ENCODE measurements around the gene CAPN5.

The CAPN5 gene

DNA sequence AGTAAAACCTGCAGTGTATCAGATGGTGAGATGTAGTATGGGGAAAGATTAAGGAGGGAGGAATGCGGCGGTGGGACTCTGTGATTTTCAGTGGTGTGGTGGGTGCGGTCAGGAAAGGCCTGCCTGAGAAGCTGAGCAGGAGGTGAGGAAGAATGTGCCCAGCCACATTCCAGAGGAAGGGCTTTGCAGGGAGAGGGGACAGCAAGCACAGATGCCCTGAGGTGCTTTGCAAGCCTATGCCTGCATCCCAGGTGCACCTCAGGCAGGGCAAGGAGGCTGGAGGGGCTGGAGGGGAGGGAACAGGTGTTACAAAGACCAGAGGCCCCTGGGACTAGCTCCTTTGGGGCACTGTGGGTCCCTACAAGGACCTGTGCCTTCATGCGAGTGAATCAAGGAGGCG, 103.3 kb downstream of the CAPN5 start:
- Mint-ChIP-seq H3K27ac (no peak overlapping the region), H3K9me3 (ENCODE audit: low read depth) (no peaks in the 10 kb centered on the region), H3K4me3 (no peak overlapping the region)

DNA sequence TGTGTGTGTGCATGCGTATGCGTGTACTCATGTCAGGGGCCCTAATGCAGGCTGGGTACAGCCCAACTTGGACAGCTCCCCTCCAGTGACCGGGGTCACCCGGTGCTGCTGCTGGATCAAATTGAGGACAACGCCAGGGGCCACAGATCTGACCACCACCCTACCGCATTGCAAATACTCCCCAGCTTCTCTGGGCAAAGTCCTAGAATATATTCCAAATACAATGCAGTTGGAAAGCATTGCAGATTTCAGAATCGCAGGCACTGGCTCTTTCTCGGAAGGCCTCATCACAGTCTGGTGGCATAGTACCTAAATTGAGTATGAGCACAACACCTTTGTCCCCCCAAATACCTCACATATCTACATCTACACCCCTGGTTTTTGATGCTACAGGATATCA, 104.5 kb downstream of the CAPN5 start:
- Mint-ChIP-seq H3K27ac (no peak overlapping the region), H3K4me1 (ENCODE audit: low read depth) (peaks cover 2% of the 10 kb centered on the region), H3K27me3 (no peaks in the 10 kb centered on the region), H3K36me3 (no peaks in the 10 kb centered on the region), H3K4me3 (no peak overlapping the region), H3K9me3 (ENCODE audit: low read depth) (no peaks in the 10 kb centered on the region)

More for the DNA sequence above, 103.3 kb downstream of the CAPN5 start:
- no peaks in the 10 kb centered on the region for H3K36me3 Mint-ChIP-seq
- H3K4me1 Mint-ChIP-seq (ENCODE audit: low read depth): no peaks in the 10 kb centered on the region
- H3K27me3 Mint-ChIP-seq: no peaks in the 10 kb centered on the region

DNA sequence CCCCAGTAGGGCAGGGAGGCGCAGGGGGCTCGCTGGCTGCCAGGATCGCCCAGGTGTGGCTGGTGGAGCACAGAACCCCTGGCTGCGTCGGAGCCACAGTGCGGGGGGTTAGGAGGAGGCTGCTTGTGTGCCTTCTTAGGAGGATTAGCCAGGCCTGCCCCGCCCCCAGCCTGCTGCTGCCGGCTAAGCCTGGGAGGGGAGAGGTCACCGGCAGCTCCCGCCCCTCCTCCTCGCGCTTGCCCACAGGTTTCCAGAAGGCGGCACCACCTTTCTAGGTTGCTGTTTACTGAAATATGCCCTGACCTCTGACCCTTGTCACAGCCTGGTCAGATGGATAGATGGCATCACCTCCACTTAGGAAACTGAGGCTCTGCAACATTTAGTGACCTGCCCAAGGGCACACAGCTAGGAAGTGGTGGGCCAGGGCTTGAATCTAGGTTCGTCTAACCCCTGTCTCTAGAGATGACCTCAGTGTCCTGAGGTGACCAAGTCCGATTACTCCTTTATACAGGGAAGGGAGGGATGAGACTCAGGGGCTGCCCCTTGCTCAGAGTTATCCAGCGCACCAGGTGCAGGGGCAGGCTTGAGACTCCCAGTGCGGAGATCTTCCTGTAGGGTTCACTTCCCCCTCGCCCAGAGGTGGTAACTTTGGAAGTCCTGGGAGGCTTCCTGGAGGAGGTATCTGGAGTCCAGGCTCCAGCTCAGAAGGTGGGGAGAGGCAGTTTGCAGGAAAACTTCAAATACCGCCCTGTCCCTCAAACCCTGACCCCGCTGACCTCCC, 105.3 kb downstream of the CAPN5 start:
- H3K36me3 Mint-ChIP-seq: no peaks in the 10 kb centered on the region
- no peak overlapping the region for H3K4me3 Mint-ChIP-seq
- H3K9me3 Mint-ChIP-seq (ENCODE audit: low read depth): no peaks in the 10 kb centered on the region
- peaks cover 2% of the 10 kb centered on the region for H3K4me1 Mint-ChIP-seq (ENCODE audit: low read depth)
- no peak overlapping the region for H3K27ac Mint-ChIP-seq
- no peaks in the 10 kb centered on the region for H3K27me3 Mint-ChIP-seq

DNA sequence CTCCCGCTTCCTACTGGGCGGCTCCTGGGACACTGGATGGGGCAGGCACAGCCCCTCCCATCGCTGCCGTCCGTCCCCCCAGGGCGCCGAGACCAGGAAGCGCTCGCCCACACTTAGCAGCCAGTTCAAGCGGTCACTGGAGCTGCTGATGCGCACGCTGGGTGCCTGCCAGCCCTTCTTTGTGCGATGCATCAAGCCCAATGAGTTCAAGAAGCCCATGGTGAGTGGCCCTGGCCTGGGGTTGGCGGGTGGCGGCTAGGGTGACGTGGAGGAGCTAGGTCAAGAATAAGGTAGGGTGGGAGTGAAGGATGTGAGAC, 105.9 kb downstream of the CAPN5 start:
- H3K27me3 Mint-ChIP-seq: no peaks in the 10 kb centered on the region
- H3K9me3 Mint-ChIP-seq (ENCODE audit: low read depth): no peaks in the 10 kb centered on the region
- H3K4me1 Mint-ChIP-seq (ENCODE audit: low read depth): peaks cover 2% of the 10 kb centered on the region
- no peaks in the 10 kb centered on the region for H3K36me3 Mint-ChIP-seq
- H3K27ac Mint-ChIP-seq: no peak overlapping the region
- H3K4me3 Mint-ChIP-seq: no peak overlapping the region

DNA sequence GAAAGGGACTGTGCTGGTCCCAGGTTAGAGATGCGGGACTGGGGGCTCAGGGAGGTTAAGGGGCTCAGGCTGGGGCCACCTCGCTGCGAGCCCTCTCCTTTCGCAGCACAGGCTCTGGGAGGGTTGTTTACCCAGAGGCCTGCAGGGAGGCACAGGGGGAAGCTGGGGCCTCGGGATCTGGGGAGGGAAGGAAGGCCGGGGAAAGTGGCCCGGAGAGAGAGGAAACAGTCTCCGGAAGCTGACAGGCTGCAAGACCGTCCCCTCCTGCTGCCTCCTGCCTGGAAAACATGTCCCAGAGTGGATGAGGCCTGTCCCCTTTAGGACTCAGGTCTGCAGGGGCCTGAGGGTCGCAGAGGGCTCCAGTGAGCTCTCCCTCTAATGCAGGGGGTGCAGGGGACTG, 106.7 kb downstream of the CAPN5 start:
- Mint-ChIP-seq H3K9me3 (ENCODE audit: low read depth) (no peaks in the 10 kb centered on the region), H3K27ac (no peak overlapping the region), H3K4me3 (no peak overlapping the region), H3K36me3 (no peaks in the 10 kb centered on the region), H3K4me1 (ENCODE audit: low read depth) (peaks cover 4% of the 10 kb centered on the region), H3K27me3 (no peaks in the 10 kb centered on the region)

DNA sequence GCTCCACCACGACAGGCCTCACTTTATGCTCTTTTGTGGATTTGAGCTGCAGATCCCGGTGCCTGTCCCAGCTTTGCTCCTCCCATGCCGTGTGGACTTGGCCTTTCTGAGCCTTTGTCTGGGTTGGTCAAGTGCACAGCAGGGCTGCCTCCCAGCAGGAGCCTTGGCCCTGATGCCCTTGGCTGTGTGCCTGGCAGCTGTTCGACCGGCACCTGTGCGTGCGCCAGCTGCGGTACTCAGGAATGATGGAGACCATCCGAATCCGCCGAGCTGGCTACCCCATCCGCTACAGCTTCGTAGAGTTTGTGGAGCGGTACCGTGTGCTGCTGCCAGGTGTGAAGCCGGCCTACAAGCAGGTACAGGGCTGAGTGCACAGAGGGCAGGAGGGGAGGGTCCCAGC, 107.8 kb downstream of the CAPN5 start:
- Mint-ChIP-seq H3K27me3 (no peaks in the 10 kb centered on the region), H3K4me1 (ENCODE audit: low read depth) (peaks cover 4% of the 10 kb centered on the region), H3K4me3 (no peak overlapping the region), H3K27ac (no peak overlapping the region), H3K9me3 (ENCODE audit: low read depth) (no peaks in the 10 kb centered on the region), H3K36me3 (no peaks in the 10 kb centered on the region)

DNA sequence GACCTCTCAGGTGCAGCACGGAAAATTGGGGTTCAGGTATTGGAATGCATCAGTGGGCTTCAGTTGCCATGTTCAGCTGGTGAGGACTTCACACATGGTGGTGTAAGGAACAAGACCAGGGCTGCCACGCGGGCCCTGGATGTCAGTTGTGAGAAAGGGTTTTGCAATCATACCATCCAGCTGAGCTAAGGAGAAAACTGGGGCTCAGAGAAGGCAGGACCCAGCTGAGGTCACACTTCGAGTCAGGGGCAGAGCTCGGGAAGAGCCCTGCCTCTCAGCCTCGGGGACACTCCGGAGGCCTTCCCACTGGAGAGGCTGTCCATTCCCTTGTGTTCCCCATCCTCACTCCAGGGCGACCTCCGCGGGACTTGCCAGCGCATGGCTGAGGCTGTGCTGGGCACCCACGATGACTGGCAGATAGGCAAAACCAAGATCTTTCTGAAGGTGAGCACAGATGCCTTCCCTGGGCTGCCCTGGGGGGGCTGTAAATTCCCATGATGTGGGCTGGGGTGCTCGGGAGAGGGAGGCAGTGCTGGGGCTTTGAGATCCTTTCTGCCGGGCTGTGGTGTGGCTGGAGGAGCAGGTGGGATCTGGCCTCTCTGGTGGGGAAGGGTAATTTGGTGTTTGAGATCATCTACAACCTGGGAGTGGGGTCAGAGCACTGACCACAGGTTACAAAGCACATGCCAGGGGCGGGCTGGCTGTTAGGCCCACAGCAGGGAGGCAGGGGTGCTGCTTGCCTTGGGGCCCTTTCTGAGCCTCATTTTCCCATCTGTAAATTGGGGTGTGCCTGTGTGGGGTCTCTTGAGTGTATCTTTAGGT, 108.5 kb downstream of the CAPN5 start:
- Mint-ChIP-seq H3K27me3 (no peaks in the 10 kb centered on the region), H3K36me3 (no peaks in the 10 kb centered on the region), H3K9me3 (ENCODE audit: low read depth) (no peaks in the 10 kb centered on the region), H3K4me3 (no peak overlapping the region), H3K27ac (no peak overlapping the region), H3K4me1 (ENCODE audit: low read depth) (peaks cover 4% of the 10 kb centered on the region)
